Upper lobe of right lung (tissue), 1 donor: ENCODE measurements around the gene TIMM44. TPM values are rescaled to one million over a fixed set of nuclear protein-coding genes. Genes with fewer than 3 reads are reported as not detected.

Source experiments
- ATAC-seq: fragments of 200-7000 bp; cut with Tn5 transposase; one replicate; pipeline ENCODE4 v1.9.1; 2020; ENCODE audit warnings: mild to moderate bottlenecking, moderate library complexity
- DNase-seq: peaks from one replicate; pipeline ENCODE4 v3.0.0-alpha.2; 2020
- H3K27ac ChIP-seq: fragments of 200-600 bp; one replicate; pipeline ENCODE4 v1.8.0; 2022
- H3K27me3 ChIP-seq: fragments of 200-600 bp; one replicate; pipeline ENCODE4 v1.8.0; 2022; ENCODE audit warnings: mild to moderate bottlenecking
- H3K36me3 ChIP-seq: fragments of 200-600 bp; one replicate; pipeline ENCODE4 v1.8.0; 2022
- H3K4me1 ChIP-seq: fragments of 200-600 bp; one replicate; pipeline ENCODE4 v1.8.0; 2022
- H3K4me3 ChIP-seq: fragments of 200-600 bp; one replicate; pipeline ENCODE4 v1.8.0; 2022; ENCODE audit warnings: mild to moderate bottlenecking
- H3K9me3 ChIP-seq: fragments of 200-600 bp; one replicate; pipeline ENCODE4 v1.8.0; 2022
- CTCF ChIP-seq: fragments of 200-600 bp; IDR thresholded peaks from one replicate; pipeline ENCODE4 v1.8.0; 2022; ENCODE audit warnings: antibody characterized with exemption
- intact Hi-C: fragments of 100-400 bp; cut with DNase I; formaldehyde crosslinking; loops from one replicate; pipeline ENCODE4 v1.11.0; 2022
- total RNA-seq: library from RNA; stranded (reverse); fragmentation: NEBNext Ultra II Directional; extraction: Animal tissue kit (Norgen Biotek cat#: 25700); gene quantifications from one replicate; pipeline ENCODE4 v1.2.1, GENCODE V29; 2021
- donor health status: DM: no; HTN: yes; CAD: no; lungs with severe emphysema.

Gene TIMM44
- total RNA-seq, 1 donor from 2014 or later: 49.8 TPM

- DNase-seq (no peak), ATAC-seq (no peak)
- H3K4me3 ChIP-seq: no peak overlapping the region
- TF ChIP-seq CTCF: no peak
- H3K27ac ChIP-seq: no peak overlapping the region
- peaks cover 14% of the 10 kb centered on the region for H3K27me3 ChIP-seq
- intact Hi-C loops: no loop called here
- no peaks in the 10 kb centered on the region for H3K9me3 ChIP-seq
- no peaks in the 10 kb centered on the region for H3K36me3 ChIP-seq
- H3K4me1 ChIP-seq: peaks cover 7% of the 10 kb centered on the region
These were observed 57.6 kb downstream of the TIMM44 start for GRCh38 chr19:7885818-7886217.

GRCh38 chr19:7883796-7884570 lies 59.5 kb downstream of the TIMM44 start:
- TF ChIP-seq CTCF: no peak
- ATAC-seq (no peak), DNase-seq (no peak)
- intact Hi-C loops: no loop called here
- H3K27ac ChIP-seq: no peak overlapping the region
- H3K4me1 ChIP-seq: peaks cover 7% of the 10 kb centered on the region
- peaks cover 14% of the 10 kb centered on the region for H3K27me3 ChIP-seq
- no peak overlapping the region for H3K4me3 ChIP-seq
- no peaks in the 10 kb centered on the region for H3K9me3 ChIP-seq
- H3K36me3 ChIP-seq: no peaks in the 10 kb centered on the region

DNA sequence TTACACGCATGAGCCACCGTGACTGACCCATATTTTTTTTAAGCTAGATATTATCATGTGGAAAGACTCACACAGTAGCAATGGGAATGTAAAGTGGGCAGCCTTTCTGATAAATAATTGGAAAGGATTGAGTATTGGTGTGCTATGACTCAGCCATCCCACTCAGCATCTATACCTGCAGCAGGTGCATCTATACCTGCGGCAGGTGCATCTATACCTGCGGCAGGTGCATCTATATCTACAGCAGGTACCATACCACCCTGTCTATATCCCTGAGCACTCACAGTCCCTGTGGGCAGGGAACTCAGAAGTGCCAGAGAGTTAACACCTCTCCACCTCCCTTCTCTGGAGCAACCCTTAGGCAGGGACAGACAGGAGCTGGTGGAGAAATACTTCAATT lies 60.4 kb downstream of the TIMM44 start:
- Histone ChIP-seq H3K27ac (no peak overlapping the region), H3K4me3 (no peak overlapping the region), H3K27me3 (peaks cover 8% of the 10 kb centered on the region), H3K9me3 (no peaks in the 10 kb centered on the region), H3K4me1 (peaks cover 2% of the 10 kb centered on the region), H3K36me3 (no peaks in the 10 kb centered on the region)
- ATAC-seq: no peak
- no peak for DNase-seq
- intact Hi-C loops: no loop called here
- no peak for TF ChIP-seq CTCF

DNA sequence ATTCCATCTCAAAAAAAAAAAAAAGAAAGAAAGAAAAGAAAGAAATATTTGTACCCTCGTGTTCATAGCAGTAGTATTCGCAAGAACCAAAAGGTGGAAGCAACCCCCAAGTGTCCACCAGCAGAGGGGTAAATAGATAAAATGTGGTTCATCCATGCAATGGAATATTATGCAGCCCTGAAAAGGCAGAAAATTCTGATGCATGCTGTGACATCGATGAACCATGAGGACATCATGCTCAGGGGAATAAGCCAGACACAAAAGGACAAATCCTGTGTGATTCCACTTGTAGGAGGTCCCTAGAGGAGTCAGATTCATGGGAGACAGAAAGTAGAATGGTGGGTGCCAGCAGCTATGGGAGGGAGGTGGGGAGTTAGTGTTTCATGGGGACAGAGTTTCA lies 61.6 kb downstream of the TIMM44 start:
- DNase-seq (no peak), ATAC-seq (no peak)
- Histone ChIP-seq H3K9me3 (no peaks in the 10 kb centered on the region), H3K27ac (no peak overlapping the region), H3K4me3 (no peak overlapping the region), H3K27me3 (no peaks in the 10 kb centered on the region), H3K36me3 (no peaks in the 10 kb centered on the region), H3K4me1 (no peaks in the 10 kb centered on the region)
- intact Hi-C loops: no loop called here
- no peak for TF ChIP-seq CTCF

DNA sequence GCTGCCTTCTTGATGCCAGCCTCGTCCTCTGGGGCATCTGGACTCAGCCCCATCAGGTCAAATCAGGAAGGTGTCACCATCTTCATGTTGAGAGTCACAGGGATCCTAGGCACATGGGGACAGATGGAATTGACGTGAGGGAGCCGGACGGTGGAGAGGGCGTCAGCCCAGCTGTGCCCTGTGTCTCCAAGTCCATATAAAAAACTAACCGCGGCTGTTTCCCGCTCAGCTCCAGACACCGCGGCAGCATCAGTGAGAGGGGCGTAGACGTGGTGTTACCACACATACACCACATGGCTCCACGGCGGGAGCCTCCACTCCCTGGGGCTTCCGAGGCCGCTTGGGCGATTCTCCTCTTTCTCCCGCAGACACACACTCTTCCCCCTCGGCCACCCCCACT lies 63.6 kb downstream of the TIMM44 start:
- Histone ChIP-seq H3K4me3 (no peak overlapping the region), H3K36me3 (no peaks in the 10 kb centered on the region), H3K4me1 (no peaks in the 10 kb centered on the region), H3K27ac (no peak overlapping the region), H3K27me3 (peaks cover 7% of the 10 kb centered on the region), H3K9me3 (no peaks in the 10 kb centered on the region)
- ATAC-seq (no peak), DNase-seq (no peak)
- intact Hi-C loops: no loop called here
- no peak for TF ChIP-seq CTCF
